ENCODE measurements around the gene PTGS1. TPM values are rescaled to one million over a fixed set of nuclear protein-coding genes. Genes with fewer than 3 reads are reported as not detected.

PTGS1 gene
- total and polyA plus RNA-seq, 2 of the 13 experiments (the other 11 are each of a cell fraction or from before 2014, with no cell fraction given) = 0.07 to 0.08 TPM

DNA sequence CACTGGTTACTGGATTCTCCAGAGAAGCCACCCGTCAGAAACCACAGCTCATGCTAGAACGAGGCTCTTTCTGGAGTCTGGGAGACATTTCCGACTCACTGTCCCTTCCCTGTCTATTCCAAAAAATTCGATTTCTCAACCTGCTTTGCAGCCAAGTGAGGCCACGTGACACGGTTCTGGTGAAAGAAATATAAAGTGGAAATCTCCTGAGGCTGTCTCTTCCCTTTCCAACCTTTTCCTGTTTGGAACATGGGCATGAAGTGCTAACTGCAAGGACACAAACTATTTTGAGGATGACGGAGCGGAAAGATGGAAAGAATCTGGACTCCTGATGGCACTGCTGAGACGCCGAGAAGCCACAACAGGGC, 6.1 kb upstream of the PTGS1 start:
- BruUV-seq (replicated peaks) = no TSS peak
- Histone ChIP-seq H3K79me2 (ENCODE audit: insufficient read depth, low read length) (no peaks in the 10 kb centered on the region), H3K27ac (ENCODE audit: extremely low read length, insufficient read depth, low read length) (no peak overlapping the region), H2AFZ (ENCODE audit: low read length) (no peak overlapping the region), H3K4me3 (replicated peaks in 1 of 3; ENCODE audit: insufficient read depth in 1 of 3, low read depth in 2 of 3, low read length in 3 of 3) (no peak overlapping the region), H3K9me3 (ENCODE audit: low read length) (no peaks in the 10 kb centered on the region), H3K4me1 (ENCODE audit: insufficient read depth, low read length) (0 out of 2 replicates have a peak, but pooled peaks cover 4% of the 10 kb centered on the region), H3K36me3 (replicated peaks in 1 of 2; ENCODE audit: control insufficient read depth in 1 of 2, insufficient read depth in 2 of 2, low read length in 2 of 2) (no peaks in the 10 kb centered on the region), H3K27me3 (ENCODE audit: control insufficient read depth in 1 of 2, insufficient read depth in 2 of 2, low read length in 2 of 2) (peaks cover 0 to 13% of the 10 kb centered on the region in 2 experiments; a peak in 3 of 5 replicates), H4K20me1 (ENCODE audit: insufficient read depth, low read length) (no peaks in the 10 kb centered on the region), H3K4me2 (ENCODE audit: low read depth, low read length) (no peak overlapping the region), H3K9ac (ENCODE audit: insufficient read depth, low read depth, low read length) (no peak overlapping the region)
- in situ Hi-C loops (cut with HindIII; ENCODE audit: extremely low pct_ligation_motif_present, low pct_unique_long_range_greater_than_20kb) = loop anchor here (25.0 kb wide), 1 partner anchor 448 kb away; the partner anchor contains the start of gene OR1K1
- ChIA-PET POLR2A (no interaction called here), CTCF (ENCODE audit: low intra/inter-chr PET ratio, low total read pairs) (no interaction called here)
- TF ChIP-seq ZNF784 (CRISPR knock-in tag; IDR thresholded peaks at IDR 0.05; ENCODE audit: borderline replicate concordance) (no peak), SALL2 (CRISPR knock-in tag; IDR thresholded peaks at IDR 0.05) (no peak), HOXA9 (CRISPR knock-in tag; IDR thresholded peaks at IDR 0.05; ENCODE audit: borderline replicate concordance) (no peak), ZNF792 (CRISPR knock-in tag; IDR thresholded peaks at IDR 0.05) (no peak), ZSCAN29 (CRISPR knock-in tag; conservative IDR thresholded peaks at IDR 0.05) (no peak), HES4 (CRISPR knock-in tag; IDR thresholded peaks at IDR 0.05; ENCODE audit: borderline replicate concordance) (no peak), KLF13 (CRISPR knock-in tag; IDR thresholded peaks at IDR 0.05) (no peak), ZNF33B (CRISPR knock-in tag; IDR thresholded peaks at IDR 0.05) (no peak), KDM5A (IDR thresholded peaks at IDR 0.05; ENCODE audit: borderline replicate concordance, low read length) (no peak), KDM4B (CRISPR knock-in tag; IDR thresholded peaks at IDR 0.05) (no peak), HNF4G (IDR thresholded peaks at IDR 0.05; ENCODE audit: borderline replicate concordance, low read depth, low read length) (no peak), HNF4G (CRISPR knock-in tag; IDR thresholded peaks at IDR 0.05; ENCODE audit: borderline replicate concordance, low read depth) (no peak), ZNF737 (CRISPR knock-in tag; IDR thresholded peaks at IDR 0.05; ENCODE audit: borderline replicate concordance) (no peak), ZNF891 (CRISPR knock-in tag; IDR thresholded peaks at IDR 0.05) (no peak)
- TF ChIP-seq, protein P1, sequence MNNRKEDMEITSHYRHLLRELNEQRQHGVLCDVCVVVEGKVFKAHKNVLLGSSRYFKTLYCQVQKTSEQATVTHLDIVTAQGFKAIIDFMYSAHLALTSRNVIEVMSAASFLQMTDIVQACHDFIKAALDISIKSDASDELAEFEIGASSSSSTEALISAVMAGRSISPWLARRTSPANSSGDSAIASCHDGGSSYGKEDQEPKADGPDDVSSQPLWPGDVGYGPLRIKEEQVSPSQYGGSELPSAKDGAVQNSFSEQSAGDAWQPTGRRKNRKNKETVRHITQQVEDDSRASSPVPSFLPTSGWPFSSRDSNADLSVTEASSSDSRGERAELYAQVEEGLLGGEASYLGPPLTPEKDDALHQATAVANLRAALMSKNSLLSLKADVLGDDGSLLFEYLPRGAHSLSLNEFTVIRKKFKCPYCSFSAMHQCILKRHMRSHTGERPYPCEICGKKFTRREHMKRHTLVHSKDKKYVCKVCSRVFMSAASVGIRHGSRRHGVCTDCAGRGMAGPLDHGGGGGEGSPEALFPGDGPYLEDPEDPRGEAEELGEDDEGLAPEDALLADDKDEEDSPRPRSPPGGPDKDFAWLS (CRISPR knock-in tag; IDR thresholded peaks at IDR 0.05; ENCODE audit: borderline replicate concordance) = no peak
- FAIRE-seq (no peak), DNase-seq (ENCODE audit: low spot score) (no peak), ATAC-seq (no peak)
- intact Hi-C loops (cut with micrococcal nuclease; ENCODE audit: unreplicated experiment) = no loop called here
- 39% methylated on average over 10 of the region's 10 CpGs for WGBS (ENCODE audit: low lambda C conversion rate)

All from HepG2 (cell line).